ENCODE measurements around the gene PDE6G.

DNA sequence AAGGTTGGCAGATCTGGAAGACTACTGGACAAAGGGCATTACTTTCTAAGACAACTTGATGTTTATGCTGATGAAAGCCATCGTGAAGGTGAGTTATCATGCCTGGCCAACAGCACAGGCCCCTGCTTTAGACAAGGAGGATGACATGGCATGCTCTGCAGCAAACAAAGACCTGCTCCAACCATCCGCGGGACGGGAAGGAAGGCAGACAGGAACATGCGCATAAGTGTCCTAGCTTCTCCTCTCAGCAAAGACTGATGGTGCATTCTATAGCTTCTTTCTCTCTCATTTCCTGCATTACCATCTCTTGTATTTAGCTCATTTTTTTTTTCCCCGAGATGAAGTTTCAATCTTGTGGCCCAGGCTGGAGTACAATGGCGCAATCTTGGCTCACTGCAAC lies 24.9 kb downstream of the PDE6G start:
- no peak for TF ChIP-seq POLR2A (IDR thresholded peaks at IDR 0.05)
- TF ChIP-seq, protein P1, sequence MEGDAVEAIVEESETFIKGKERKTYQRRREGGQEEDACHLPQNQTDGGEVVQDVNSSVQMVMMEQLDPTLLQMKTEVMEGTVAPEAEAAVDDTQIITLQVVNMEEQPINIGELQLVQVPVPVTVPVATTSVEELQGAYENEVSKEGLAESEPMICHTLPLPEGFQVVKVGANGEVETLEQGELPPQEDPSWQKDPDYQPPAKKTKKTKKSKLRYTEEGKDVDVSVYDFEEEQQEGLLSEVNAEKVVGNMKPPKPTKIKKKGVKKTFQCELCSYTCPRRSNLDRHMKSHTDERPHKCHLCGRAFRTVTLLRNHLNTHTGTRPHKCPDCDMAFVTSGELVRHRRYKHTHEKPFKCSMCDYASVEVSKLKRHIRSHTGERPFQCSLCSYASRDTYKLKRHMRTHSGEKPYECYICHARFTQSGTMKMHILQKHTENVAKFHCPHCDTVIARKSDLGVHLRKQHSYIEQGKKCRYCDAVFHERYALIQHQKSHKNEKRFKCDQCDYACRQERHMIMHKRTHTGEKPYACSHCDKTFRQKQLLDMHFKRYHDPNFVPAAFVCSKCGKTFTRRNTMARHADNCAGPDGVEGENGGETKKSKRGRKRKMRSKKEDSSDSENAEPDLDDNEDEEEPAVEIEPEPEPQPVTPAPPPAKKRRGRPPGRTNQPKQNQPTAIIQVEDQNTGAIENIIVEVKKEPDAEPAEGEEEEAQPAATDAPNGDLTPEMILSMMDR (IDR thresholded peaks at IDR 0.05), result no peak

All from lower leg skin (tissue), 3 donors.